Inflammatory macrophage treated with lipopolysaccharide for 1 hour (primary cell): ENCODE measurements around the gene RASSF3.
"Not testable (repeated sequence)": the region's sequence is repeated elsewhere in the genome, so short reads cannot be mapped to it uniquely, and the experiment has no call there.

Experiments used
- DNase-seq, 2 donors: peaks; one replicate each; pipeline ENCODE4 v3.0.0-alpha.2; 2020 to 2022

The RASSF3 gene

DNA sequence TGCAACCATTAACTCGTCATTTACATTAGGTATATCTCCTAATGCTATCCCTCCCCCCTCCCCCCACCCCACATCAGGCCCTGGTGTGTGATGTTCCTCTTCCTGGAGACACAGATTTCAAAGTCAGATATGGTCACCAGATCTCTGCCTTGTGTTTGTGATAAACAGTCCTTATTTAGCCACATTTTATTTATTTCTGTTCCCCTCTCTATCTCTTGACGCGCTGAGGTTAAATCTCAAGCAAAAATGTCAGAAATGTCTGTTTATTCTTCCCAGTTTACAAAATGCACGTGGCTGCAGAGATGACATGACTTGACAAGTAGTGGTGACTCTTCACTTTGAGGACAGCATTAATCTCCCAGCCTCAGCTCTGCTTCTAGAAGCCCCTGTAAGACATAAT lies 11.5 kb upstream of the RASSF3 start:
- no peak for DNase-seq

DNA sequence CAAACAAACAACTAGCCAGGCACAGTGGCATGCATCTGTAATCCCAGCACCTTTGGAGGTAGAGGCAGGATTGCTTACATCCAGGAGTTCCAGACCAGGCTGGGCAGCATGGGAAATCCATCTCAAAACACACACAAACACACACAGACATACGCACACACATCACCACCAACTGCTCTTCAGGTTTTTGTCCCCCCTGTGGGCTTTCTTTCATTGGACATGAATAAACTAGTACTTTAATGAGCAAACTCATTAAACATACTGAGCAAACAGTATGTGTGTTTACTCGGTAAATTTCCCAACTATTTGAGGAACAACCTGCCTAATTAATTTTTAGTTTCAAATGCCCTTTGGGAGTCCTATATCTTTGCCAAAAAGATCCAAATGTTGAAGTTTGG lies 10.1 kb upstream of the RASSF3 start:
- DNase-seq = no peak

DNA sequence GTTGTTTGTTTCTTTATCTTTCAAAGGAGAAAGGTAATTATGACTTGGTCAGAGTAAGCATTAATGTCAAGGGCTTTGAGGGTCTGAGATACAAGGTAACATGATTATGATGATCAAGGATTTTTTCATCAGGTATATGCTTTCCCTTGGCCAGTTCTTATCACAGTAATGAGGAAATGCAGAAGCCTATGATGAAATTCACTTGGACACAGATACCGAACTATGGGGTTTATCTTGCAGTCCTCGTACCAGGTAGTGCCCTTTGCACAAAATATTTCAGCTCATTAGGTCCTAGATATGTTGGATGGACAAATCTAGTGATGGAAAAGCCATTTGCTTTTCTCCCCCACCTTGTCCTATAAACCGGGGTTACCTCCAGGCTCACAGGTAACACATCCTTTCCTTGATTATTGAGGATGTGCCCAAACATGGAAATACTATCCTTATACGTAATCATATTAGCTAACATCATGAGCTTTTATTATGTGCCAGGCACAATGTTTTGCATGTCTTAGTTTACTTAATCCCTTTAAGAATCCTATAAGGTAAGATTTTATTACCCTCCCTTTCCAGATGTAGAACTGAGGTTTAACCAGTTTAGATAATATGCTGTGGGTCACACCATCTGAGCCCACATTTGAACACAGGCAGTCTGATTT lies 7.0 kb upstream of the RASSF3 start:
- no peak for DNase-seq

GRCh38 chr12:64608901-64609535 lies 1.3 kb upstream of the RASSF3 start:
- peak; percentile 37 for DNase-seq

GRCh38 chr12:64609536-64610078 lies 688 bp upstream of the RASSF3 start:
- peak in 1 of 2 donors; percentile 28 for DNase-seq

DNA sequence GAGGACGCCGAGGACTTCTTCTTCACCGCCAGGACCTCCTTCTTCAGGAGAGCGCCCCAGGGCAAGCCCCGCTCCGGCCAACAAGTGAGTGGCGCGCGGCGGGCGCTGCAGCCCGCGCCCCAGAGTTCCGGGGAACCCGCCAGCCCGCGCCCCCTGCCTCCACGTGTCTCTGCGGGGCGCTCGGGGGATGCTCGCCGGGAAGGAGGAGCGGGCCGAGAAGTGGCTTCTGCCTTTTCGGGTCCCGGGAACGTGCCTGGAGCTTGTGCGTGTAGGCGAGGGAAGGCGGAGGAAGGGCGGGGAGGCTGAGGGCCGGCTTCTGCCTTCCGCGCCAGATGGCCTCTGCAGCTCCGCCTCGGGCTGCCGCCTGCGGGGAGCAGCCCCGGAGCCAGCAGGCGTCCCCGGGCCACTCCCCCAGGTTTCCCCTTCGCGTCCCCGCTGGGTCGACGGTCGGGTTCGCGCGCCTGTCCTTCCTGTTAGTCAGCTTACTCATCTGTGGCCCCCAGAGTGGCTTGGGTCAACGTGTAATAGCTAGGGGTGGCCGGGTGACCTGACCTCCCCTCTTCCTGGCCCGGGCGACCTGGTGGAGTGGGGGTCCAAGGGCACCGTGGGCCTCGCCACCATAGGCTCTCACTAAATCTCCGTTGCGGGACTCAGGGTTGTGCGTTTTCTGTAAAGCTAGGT lies 505 bp downstream of the RASSF3 start:
- DNase-seq = peak; percentile 88 to 93

DNA sequence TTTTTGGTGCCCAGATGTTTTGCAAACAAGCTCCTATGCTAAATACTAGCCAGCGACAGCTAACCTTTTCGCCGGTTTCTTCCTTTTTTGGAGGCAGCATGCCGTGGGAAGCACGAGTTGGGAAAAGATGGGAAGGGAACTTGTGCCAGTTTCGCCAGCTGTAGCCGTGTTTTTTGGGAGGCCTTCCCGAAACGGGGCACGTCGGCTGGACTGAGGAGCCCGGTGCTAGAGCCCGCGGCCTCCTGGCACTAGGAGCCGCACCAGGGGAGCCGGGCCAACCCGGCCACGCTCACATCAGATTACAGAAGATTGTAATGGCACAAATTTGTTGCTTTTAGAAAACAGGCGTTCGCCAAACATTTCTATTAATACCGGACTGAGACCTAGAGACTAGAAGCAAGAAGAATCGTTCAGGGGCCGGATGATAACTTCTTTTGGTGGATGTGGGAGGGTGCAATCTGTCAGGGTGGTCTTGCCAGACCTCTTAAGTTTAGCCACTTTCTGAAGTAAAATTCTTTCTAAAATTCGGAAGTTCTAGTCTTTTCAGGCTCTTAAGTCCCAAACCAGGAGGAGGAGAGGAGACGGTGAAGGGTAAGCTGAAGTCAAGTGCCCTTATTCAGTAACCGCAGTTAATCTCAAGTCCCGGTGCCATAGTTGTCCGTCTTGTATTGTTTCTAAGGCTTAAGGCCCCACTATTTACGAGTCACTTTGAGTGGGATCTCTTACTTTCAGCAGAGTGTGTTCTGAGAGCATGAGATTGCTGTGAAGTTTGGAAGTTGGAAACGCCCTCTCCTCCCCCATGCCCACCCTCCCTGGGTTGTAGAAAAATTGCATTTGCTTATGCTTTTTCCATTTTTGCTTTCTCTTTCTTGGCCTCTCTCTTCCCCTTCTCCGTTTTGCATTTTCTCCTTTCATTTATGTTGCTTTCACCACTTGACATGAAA lies 1.3 kb downstream of the RASSF3 start:
- peak; percentile 44 to 45 for DNase-seq

- DNase-seq = no peak
These were observed 2.5 kb downstream of the RASSF3 start for GRCh38 chr12:64612843-64613242.

DNA sequence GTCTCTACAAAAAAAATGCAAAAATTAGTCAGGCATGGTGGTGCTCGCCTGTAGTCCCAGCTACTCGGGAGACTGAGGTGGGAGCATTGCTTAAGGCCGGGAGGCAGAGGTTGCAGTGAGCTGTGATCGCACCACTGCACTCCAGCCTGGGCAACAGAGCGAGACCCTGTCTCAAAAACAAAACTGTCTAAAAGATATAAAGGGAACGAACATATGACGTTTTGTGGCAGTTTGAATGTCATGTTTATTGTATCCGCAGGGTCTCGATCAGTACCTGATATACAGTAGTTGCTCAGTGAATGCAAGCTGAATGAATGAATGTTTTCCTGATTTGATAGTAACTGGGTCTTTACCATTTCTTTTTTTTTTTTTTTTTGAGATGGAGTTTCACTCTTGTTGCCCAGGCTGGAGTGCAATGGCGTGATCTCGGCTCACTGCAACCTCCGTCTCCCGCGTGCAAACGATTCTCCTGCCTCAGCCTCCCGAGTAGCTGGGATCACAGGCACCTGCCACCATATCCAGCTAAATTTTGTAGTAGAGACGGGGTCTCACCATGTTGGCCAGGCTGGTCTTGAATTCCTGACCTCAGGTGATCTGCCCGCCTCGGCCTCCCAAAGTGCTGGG lies 3.6 kb downstream of the RASSF3 start:
- not testable (repeated sequence) for DNase-seq

- DNase-seq = no peak
These were observed 5.9 kb downstream of the RASSF3 start for GRCh38 chr12:64616201-64616600.

- peak; percentile 93 for DNase-seq
These were observed 8.8 kb downstream of the RASSF3 start for GRCh38 chr12:64618953-64619590.

DNA sequence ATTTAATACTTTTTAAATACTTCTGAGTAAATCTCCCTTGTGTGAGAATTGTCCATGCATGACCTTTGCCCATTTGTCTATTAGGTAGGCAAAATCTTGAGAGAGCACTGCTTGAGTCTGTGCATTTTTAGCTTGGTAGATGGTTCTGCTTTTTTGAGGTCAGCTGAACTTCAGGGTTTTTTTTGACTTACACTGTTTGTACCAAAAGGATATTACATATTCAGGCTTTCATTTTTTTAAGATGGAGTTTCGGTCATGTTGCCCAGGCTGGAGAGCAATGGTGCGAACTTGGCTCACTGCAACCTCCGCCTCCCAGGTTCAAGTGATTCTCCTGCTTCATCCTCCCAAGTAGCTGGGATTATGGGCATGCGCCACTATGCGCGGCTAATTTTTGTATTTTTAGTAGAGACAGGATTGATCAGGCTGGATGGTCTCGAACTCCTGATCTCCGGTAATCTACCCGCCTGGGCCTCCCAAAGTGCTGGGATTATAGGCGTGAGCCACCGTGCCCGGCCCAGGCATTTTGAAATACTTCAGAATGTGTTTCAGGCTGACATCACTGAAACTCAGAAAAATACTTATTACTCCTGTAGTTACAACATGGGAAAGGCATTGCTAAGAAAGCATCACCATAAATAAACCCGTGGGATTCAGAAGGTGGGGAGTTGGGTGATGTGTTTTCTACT lies 11.1 kb downstream of the RASSF3 start:
- peak; percentile 76 to 96 for DNase-seq

DNA sequence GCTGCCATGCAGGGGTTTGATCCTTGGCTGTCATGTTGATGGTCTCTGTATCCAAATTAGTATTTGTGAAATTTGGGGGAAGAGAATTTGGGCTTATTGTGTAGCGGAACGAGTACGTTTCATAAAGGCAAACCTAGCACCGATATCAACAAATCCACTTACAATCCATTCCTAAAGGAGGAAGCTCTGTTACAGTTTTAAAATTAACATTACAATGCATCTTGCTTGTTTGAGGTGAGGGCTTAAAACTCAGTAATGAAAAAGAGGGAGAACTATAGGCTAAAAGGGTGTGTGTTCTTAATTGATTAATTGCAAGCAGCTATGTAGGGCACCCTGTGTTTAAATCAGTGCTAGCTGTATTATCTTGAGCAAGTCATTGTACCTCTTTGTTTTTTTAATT lies 13.7 kb downstream of the RASSF3 start:
- DNase-seq = no peak

- peak; percentile 87 to 99 for DNase-seq
These were observed 15.2 kb downstream of the RASSF3 start for GRCh38 chr12:64625243-64626077.

- not testable (repeated sequence) for DNase-seq
These were observed 16.3 kb downstream of the RASSF3 start for GRCh38 chr12:64626588-64626987.

GRCh38 chr12:64627771-64628170 lies 17.5 kb downstream of the RASSF3 start:
- no peak for DNase-seq

DNA sequence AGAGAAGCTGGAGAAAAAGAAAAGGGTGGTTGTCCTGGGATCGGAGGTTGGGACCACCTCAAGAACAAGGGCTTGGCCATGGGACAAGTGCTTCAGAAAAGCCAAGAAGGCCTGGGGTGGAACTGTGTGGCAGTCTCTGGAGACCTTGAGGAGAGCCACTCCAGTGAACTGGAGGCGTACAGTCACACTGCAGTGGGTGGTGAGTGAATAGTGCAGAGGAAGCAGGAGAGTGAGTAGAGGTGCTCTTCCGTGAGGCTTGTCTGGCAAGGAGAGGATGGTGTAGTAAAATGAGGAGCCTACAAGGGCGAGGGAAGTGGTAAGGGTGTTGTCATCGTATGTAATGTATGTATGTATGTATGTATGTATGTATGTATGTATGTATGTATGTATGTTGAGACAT lies 20.9 kb downstream of the RASSF3 start:
- no peak for DNase-seq

GRCh38 chr12:64633011-64633939 lies 23.0 kb downstream of the RASSF3 start:
- no peak for DNase-seq

DNA sequence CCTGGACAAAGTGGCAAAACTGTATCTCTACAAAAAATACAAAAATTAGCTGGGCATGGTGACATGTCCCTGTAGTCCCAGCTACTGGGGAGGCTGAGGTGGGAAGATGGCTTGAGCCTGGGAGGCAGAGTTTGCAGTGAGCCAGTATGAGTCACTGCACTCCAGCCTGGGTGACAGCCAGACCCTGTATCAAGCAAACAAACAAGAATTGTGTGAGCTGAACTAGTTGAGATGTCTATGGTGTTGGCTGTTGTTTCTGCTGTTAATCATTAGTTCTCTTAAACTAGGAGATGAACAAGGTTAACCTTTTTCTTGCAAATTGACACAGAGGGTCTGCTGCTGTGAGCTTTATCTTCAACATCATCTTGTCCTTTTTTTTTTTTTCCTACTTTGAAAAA lies 23.6 kb downstream of the RASSF3 start:
- no peak for DNase-seq
